Tibial nerve (tissue), 4 donors: ENCODE data around the gene FOXK1. TPM values are rescaled to one million over a fixed set of nuclear protein-coding genes. Genes with fewer than 3 reads are reported as not detected.
A peak's percentile ranks its signal among the peaks of the same experiment; 100 is the strongest.

ENCODE experiments used
- DNase-seq, 2 donors: peaks; one replicate each; pipeline ENCODE4 v3.0.0-alpha.2; 2019; ENCODE audit warnings: low spot score in 2 of 2
- H3K27ac ChIP-seq, 4 donors: fragments of 200-600 bp; sonication (generic) in 3 of 4; one replicate each; pipeline ENCODE4 v1.5.1; 2017 to 2019; ENCODE audit warnings: mild to moderate bottlenecking in 1 of 4
- H3K27me3 ChIP-seq, 2 donors: fragments of 200-600 bp; sonication (generic) in 1 of 2; one replicate each; pipeline versions ENCODE4 v1.5.1 to v1.6.0; 2017 to 2019
- H3K36me3 ChIP-seq, 3 donors: fragments of 200-600 bp; sonication (generic); one replicate each; pipeline ENCODE4 v1.5.1; 2018 to 2019
- H3K4me1 ChIP-seq, 4 donors: fragments of 200-600 bp; sonication (generic) in 3 of 4; one replicate each; pipeline ENCODE4 v1.5.1; 2017 to 2019
- H3K4me3 ChIP-seq, 4 donors: fragments of 200-600 bp; sonication (generic) in 3 of 4; one replicate each; pipeline ENCODE4 v1.5.1; 2017 to 2019; ENCODE audit warnings: mild to moderate bottlenecking in 1 of 4, moderate library complexity in 1 of 4
- H3K9me3 ChIP-seq, 4 donors: fragments of 200-600 bp; sonication (generic) in 3 of 4; one replicate each; pipeline ENCODE4 v1.5.1; 2017 to 2019
- EP300 ChIP-seq, 2 donors: sonication (generic); formaldehyde crosslinking; IDR thresholded peaks; one replicate each; pipeline ENCODE4 v1.6.1; 2017; ENCODE audit warnings: antibody characterized with exemption in 2 of 2, mild to moderate bottlenecking in 1 of 2
- POLR2A ChIP-seq, 2 donors: fragments of 450-650 bp; IDR thresholded peaks; one replicate each; pipeline ENCODE4 v1.6.1; 2017; ENCODE audit warnings: antibody characterized with exemption in 2 of 2, mild to moderate bottlenecking in 2 of 2, moderate library complexity in 2 of 2
- WGBS, 2 donors: methylation state at CpG; one replicate each; pipeline ENCODE4 v1.1.5; 2018; 5-methylcytosine and 5-hydroxymethylcytosine counted together
- total RNA-seq, 4 donors: library from RNA; depleted of rRNA; stranded (reverse); fragments of >200 nt; gene quantifications; one replicate each; pipeline ENCODE4 v1.1.0, GENCODE V29; 2016
- TF ChIP-seq, protein P1 (sequence below), 5 experiments: fragments of 200-600 bp in 3 of 5; fragments of 450-650 bp in 2 of 5; sonication (generic) in 3 of 5; IDR thresholded peaks; one replicate each; pipeline ENCODE4 v1.5.1; 2016 to 2019; ENCODE audit warnings: antibody characterized with exemption in 5 of 5, mild to moderate bottlenecking in 3 of 5, moderate library complexity in 2 of 5

FOXK1 gene
- total RNA-seq, 4 donors from 2014 or later, result 24.5 to 47.3 (median 26.4) TPM

DNA sequence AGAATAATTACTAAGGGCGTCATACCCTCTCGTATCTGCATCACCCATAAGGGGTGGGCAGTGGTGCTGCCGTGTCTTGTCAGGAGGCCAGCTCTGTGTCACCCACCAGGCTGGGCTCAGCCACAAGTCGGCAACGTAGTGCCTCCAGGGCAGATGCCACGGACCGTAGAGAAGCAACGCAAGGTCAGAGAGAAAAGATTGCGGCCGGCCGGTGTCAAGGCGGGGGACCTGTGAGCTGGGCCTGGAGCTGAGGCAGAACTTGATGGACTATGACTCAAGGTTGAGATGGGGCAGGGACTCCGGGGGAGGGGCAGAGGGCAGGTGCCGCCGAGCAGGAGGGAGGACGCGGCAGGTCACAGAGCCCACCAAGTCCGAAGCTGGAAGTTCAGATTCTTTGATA, 29.5 kb downstream of the FOXK1 start:
- H3K36me3 ChIP-seq, result peaks cover 0 to 13% (median 0%) of the 10 kb centered on the region in 3 donors
- peak overlapping the region in 2 of 4 donors; percentile 40 to 49 for H3K27ac ChIP-seq
- TF ChIP-seq EP300 (IDR thresholded peaks at IDR 0.05) (no peak), POLR2A (IDR thresholded peaks at IDR 0.05) (no peak)
- TF ChIP-seq, protein P1, sequence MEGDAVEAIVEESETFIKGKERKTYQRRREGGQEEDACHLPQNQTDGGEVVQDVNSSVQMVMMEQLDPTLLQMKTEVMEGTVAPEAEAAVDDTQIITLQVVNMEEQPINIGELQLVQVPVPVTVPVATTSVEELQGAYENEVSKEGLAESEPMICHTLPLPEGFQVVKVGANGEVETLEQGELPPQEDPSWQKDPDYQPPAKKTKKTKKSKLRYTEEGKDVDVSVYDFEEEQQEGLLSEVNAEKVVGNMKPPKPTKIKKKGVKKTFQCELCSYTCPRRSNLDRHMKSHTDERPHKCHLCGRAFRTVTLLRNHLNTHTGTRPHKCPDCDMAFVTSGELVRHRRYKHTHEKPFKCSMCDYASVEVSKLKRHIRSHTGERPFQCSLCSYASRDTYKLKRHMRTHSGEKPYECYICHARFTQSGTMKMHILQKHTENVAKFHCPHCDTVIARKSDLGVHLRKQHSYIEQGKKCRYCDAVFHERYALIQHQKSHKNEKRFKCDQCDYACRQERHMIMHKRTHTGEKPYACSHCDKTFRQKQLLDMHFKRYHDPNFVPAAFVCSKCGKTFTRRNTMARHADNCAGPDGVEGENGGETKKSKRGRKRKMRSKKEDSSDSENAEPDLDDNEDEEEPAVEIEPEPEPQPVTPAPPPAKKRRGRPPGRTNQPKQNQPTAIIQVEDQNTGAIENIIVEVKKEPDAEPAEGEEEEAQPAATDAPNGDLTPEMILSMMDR (IDR thresholded peaks at IDR 0.05), result no peak
- WGBS, 2 donors, result 92 to 95% methylated on average over 18 of the region's 18 CpGs
- no peaks in the 10 kb centered on the region for H3K9me3 ChIP-seq
- no peak for DNase-seq
- no peaks in the 10 kb centered on the region for H3K27me3 ChIP-seq
- peaks cover 0 to 77% (median 29%) of the 10 kb centered on the region in 4 donors for H3K4me1 ChIP-seq
- no peak overlapping the region for H3K4me3 ChIP-seq

DNA sequence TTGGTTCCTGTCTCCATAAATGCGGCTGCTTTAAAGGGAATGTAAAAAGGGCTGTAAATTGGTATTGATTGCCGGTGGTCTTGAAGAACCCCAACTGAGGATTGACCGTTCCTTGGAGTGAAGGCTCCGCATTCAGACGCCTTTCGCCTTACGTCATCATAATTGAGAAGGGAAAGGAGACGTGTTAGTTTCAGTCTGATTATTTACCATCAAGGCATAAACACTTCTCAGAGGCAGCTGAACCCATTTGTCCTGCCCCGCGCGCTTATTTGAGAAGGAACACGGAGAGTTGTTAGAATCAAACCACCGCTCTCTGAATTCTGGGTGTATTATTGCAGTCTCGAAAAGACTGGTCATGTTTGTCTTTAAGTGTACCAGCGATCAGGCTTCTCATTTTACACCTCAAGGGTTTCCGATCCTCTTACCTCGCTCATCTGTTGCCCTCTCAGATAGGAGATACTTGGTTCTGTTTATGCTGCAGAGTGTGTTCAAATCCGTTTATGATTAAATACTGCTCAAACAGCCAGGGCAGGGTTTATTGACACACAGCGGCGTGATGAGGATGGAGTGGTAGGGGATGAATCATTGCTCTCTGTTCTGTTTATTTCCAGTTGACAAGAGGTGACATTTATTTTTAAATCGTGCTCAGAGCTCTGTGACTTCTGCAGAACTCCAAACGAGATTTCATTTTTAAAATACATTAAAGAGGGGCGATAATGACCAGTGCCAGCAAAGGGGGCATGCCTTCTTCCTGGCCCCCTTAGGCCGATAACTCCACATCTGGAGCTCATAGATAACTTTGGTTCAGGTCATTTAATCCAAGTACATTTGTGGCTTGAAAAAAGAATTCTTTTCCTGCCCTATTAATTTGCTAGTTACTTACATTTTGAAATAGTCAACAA, 30.4 kb downstream of the FOXK1 start:
- peaks cover 0 to 14% (median 0%) of the 10 kb centered on the region in 3 donors for H3K36me3 ChIP-seq
- no peaks in the 10 kb centered on the region for H3K27me3 ChIP-seq
- H3K4me1 ChIP-seq, result peaks cover 0 to 68% (median 22%) of the 10 kb centered on the region in 4 donors
- H3K9me3 ChIP-seq, result no peaks in the 10 kb centered on the region
- TF ChIP-seq, protein P1 (IDR thresholded peaks at IDR 0.05), result no peak
- TF ChIP-seq POLR2A (IDR thresholded peaks at IDR 0.05), result no peak
- TF ChIP-seq EP300 (IDR thresholded peaks at IDR 0.05), result no peak
- DNase-seq, result no peak
- H3K4me3 ChIP-seq, result no peak overlapping the region
- WGBS, 2 donors, result 73 to 74% methylated on average over 24 of the region's 24 CpGs
- peak overlapping the region in 2 of 4 donors; percentile 40 to 49 for H3K27ac ChIP-seq

DNA sequence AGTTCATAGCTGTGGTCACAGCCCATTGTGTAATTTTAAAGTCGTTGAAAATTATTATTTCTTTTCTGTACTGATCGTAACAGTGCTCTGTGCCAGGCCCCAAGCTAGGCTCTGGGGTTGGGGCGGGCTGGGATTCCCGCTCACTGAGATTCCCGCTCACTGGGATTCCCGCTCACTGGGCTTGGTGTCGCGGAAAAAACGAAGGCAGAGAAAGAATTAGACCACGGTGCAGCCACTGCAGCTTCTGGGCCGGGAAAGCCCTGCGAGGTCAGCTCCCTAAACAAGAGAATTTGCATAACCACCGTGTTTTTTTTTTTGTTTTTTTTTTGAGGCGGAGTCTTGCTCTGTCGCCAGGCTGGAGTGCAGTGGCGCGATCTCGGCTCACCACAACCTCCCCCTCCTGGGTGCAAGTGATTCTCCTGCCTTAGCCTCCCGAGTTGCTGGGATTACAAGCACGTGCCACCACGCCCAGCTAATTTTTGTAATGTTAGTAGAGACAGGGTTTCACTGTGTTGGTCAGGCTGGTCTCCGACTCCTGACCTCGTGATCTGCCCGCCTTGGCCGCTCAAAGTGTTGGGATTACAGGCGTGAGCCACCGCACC, 31.2 kb downstream of the FOXK1 start:
- Histone ChIP-seq H3K27me3 (no peaks in the 10 kb centered on the region), H3K4me3 (no peak overlapping the region), H3K27ac (peak overlapping the region in 2 of 4 donors; percentile 20 to 40), H3K4me1 (peaks cover 0 to 61% (median 20%) of the 10 kb centered on the region in 4 donors), H3K36me3 (peaks cover 0 to 22% (median 0%) of the 10 kb centered on the region in 3 donors), H3K9me3 (no peaks in the 10 kb centered on the region)
- peak in 1 of 2 donors; percentile 51 for DNase-seq
- TF ChIP-seq POLR2A (IDR thresholded peaks at IDR 0.05) (no peak), EP300 (IDR thresholded peaks at IDR 0.05) (peak in 1 of 2 donors; percentile 52)
- 68 to 74% methylated on average over 27 of the region's 27 CpGs for WGBS, 2 donors

DNA sequence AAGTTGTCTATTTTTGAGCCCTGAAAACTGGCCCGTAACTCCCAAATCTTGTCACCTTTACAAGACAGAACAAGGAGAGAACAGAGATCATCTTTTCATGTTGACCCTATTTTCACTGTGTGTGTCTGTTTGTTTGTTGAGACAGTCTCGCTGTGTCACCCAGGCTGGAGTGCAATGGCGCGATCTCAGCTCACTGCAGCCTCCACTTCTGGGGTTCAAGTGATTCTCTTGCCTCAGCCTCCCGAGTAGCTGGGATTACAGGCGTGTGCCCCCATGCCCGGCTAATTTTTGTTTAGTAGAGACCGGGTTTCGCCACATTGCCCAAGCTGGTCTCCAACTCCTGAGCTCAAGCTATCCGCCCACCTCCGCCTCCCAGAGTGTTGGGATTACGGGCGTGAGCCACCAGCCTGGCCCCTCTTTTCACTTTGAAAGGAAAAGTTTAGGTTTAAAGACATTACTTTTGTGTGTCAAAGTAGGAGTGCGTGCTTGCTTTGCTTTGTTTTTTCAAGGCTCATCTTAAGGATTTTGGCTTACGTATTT, 32.1 kb downstream of the FOXK1 start:
- H3K4me1 ChIP-seq, result peaks cover 0 to 58% (median 20%) of the 10 kb centered on the region in 4 donors
- H3K27ac ChIP-seq, result peak overlapping the region in 1 of 4 donors; percentile 40
- 94 to 96% methylated on average over 15 of the region's 15 CpGs for WGBS, 2 donors
- H3K4me3 ChIP-seq, result no peak overlapping the region
- H3K27me3 ChIP-seq, result no peaks in the 10 kb centered on the region
- TF ChIP-seq, protein P1 (IDR thresholded peaks at IDR 0.05), result no peak
- TF ChIP-seq POLR2A (IDR thresholded peaks at IDR 0.05), result no peak
- no peak for DNase-seq
- H3K9me3 ChIP-seq, result no peaks in the 10 kb centered on the region
- H3K36me3 ChIP-seq, result peaks cover 0 to 27% (median 0%) of the 10 kb centered on the region in 3 donors

DNA sequence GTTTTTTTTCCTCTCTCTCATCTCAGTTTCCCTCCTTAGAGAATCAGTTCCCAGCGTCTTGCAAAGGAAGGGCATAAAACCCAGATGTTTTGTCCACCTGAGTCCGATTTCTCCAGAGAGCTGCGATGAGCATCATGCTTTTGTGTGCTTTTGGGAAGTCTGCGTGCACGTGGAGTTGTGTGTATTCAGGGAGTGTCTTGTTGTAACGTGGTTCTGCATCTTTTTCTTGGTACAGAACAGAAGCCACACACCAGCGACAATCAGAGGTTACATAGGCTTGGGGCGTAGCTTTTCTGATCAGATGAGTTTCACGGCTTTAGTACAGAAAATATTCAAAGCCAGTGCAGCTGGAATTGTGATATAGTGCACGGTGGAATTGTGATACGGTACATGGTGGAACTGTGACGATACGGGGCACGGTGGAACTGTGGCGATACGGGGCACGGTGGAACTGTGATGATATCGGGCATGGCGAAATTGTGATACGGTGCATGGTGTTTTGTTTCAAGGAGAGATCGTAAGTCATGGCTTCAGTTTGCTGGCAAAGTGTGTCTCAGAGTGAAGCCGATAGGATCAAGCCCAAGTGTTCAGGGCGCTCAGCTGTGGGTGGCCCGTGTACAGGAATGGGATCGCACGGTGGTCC, 32.8 kb downstream of the FOXK1 start:
- H3K4me3 ChIP-seq, result no peak overlapping the region
- H3K27me3 ChIP-seq, result no peaks in the 10 kb centered on the region
- peak overlapping the region in 1 of 4 donors; percentile 18 for H3K27ac ChIP-seq
- H3K4me1 ChIP-seq, result peaks cover 0 to 58% (median 20%) of the 10 kb centered on the region in 4 donors
- TF ChIP-seq, protein P1 (IDR thresholded peaks at IDR 0.05), result no peak
- TF ChIP-seq POLR2A (IDR thresholded peaks at IDR 0.05) (no peak), EP300 (IDR thresholded peaks at IDR 0.05) (no peak)
- no peaks in the 10 kb centered on the region for H3K9me3 ChIP-seq
- peaks cover 0 to 27% (median 0%) of the 10 kb centered on the region in 3 donors for H3K36me3 ChIP-seq
- DNase-seq, result no peak
- 80 to 84% methylated on average over 26 of the region's 26 CpGs for WGBS, 2 donors
